Gastroesophageal sphincter (tissue), 4 donors: ENCODE data around the gene CCDC177. TPM values are rescaled to one million over a fixed set of nuclear protein-coding genes. Genes with fewer than 3 reads are reported as not detected.
"Not testable (repeated sequence)": the region's sequence is repeated elsewhere in the genome, so short reads cannot be mapped to it uniquely, and the experiment has no call there.

ENCODE experiments used
- ATAC-seq: fragments of 150-250 bp; one replicate; pipeline ENCODE4 v1.9.1; 2016; ENCODE audit warnings: mild to moderate bottlenecking, moderate library complexity
- H3K27ac ChIP-seq, 4 donors: fragments of 200-600 bp; sonication (generic) in 3 of 4; 1 replicate in 3 of 4; 2 replicates in 1 of 4; pipeline ENCODE4 v1.5.1; 2016 to 2019
- H3K27me3 ChIP-seq: fragments of 200-600 bp; sonication (generic); one replicate; pipeline ENCODE4 v1.5.1; 2019
- H3K36me3 ChIP-seq, 2 donors: fragments of 200-600 bp; sonication (generic); one replicate each; pipeline ENCODE4 v1.5.1; 2019; ENCODE audit warnings: control low read depth in 1 of 2
- H3K4me1 ChIP-seq, 3 donors: fragments of 200-600 bp; sonication (generic); 1 replicate in 2 of 3; 2 replicates in 1 of 3; pipeline ENCODE4 v1.5.1; 2016 to 2019; ENCODE audit warnings: control low read depth in 2 of 3
- H3K4me3 ChIP-seq, 2 donors: fragments of 200-600 bp; sonication (generic); one replicate each; pipeline ENCODE4 v1.5.1; 2019; ENCODE audit warnings: mild to moderate bottlenecking in 1 of 2, moderate library complexity in 1 of 2
- H3K9me3 ChIP-seq, 3 donors: fragments of 200-600 bp; sonication (generic); one replicate each; pipeline ENCODE4 v1.5.1; 2017 to 2019; ENCODE audit warnings: control low read depth in 2 of 3
- CTCF ChIP-seq, 4 experiments: fragments of 200-600 bp in 2 of 4; fragments of 450-650 bp in 2 of 4; sonication (generic) in 1 of 4; IDR thresholded peaks; one replicate each; pipeline ENCODE4 v1.5.1; 2017 to 2019; ENCODE audit warnings: antibody characterized with exemption in 4 of 4, mild to moderate bottlenecking in 2 of 4, moderate library complexity in 2 of 4
- EP300 ChIP-seq: sonication (generic); formaldehyde crosslinking; IDR thresholded peaks from one replicate; pipeline ENCODE4 v1.6.1; 2017; ENCODE audit warnings: antibody characterized with exemption, mild to moderate bottlenecking
- POLR2A ChIP-seq, 2 donors: fragments of 450-650 bp; IDR thresholded peaks; one replicate each; pipeline ENCODE4 v1.6.1; 2017; ENCODE audit warnings: antibody characterized with exemption in 2 of 2, mild to moderate bottlenecking in 2 of 2, moderate library complexity in 1 of 2
- POLR2AphosphoS5 ChIP-seq: sonication (generic); formaldehyde crosslinking; IDR thresholded peaks from one replicate; pipeline ENCODE4 v1.6.1; 2017; ENCODE audit warnings: antibody characterized with exemption
- WGBS, 2 donors: methylation state at CpG; one replicate each; pipeline ENCODE4 v1.1.5; 2018; ENCODE audit warnings: low coverage in 1 of 2; 5-methylcytosine and 5-hydroxymethylcytosine counted together
- total RNA-seq, 4 donors: library from RNA; depleted of rRNA; stranded (reverse); fragments of >200 nt; gene quantifications; one replicate each; pipeline ENCODE4 v1.1.0, GENCODE V29; 2016

CCDC177 gene
- total RNA-seq, 4 donors from 2014 or later = not detected

GRCh38 chr14:69600304-69600891 is 25.7 kb upstream of the CCDC177 start:
- TF ChIP-seq POLR2A (IDR thresholded peaks at IDR 0.05) (no peak), POLR2AphosphoS5 (no peak), CTCF (IDR thresholded peaks at IDR 0.05) (no peak), EP300 (no peak)
- no peaks in the 10 kb centered on the region for H3K27me3 ChIP-seq
- H3K27ac ChIP-seq = no peak overlapping the region
- no peak overlapping the region for H3K4me3 ChIP-seq
- no peaks in the 10 kb centered on the region for H3K4me1 ChIP-seq
- H3K36me3 ChIP-seq = no peaks in the 10 kb centered on the region
- 100% methylated on average over 1 of the region's 3 CpGs; no CpG with 5 or more reads in 1 of the 2 donors for WGBS, 2 donors
- no peak for ATAC-seq
- no peaks in the 10 kb centered on the region for H3K9me3 ChIP-seq

GRCh38 chr14:69599431-69599830 is 24.8 kb upstream of the CCDC177 start:
- H3K9me3 ChIP-seq, H3K4me1 ChIP-seq, H3K36me3 ChIP-seq, ATAC-seq, H3K27ac ChIP-seq, H3K4me3 ChIP-seq, H3K27me3 ChIP-seq: not testable (repeated sequence)
- 86 to 95% methylated on average over 4 to 5 of the region's 5 CpGs for WGBS, 2 donors

- H3K27ac ChIP-seq = no peak overlapping the region
- H3K27me3 ChIP-seq = no peaks in the 10 kb centered on the region
- peaks cover 0 to 18% (median 6%) of the 10 kb centered on the region in 3 donors for H3K4me1 ChIP-seq
- 83 to 97% methylated on average over 1 to 5 of the region's 5 CpGs for WGBS, 2 donors
- TF ChIP-seq EP300 = no peak
- no peak for TF ChIP-seq POLR2AphosphoS5
- no peak for TF ChIP-seq CTCF (IDR thresholded peaks at IDR 0.05)
- no peak for TF ChIP-seq POLR2A (IDR thresholded peaks at IDR 0.05)
- H3K4me3 ChIP-seq = no peak overlapping the region
- no peaks in the 10 kb centered on the region for H3K36me3 ChIP-seq
- H3K9me3 ChIP-seq = no peaks in the 10 kb centered on the region
- no peak for ATAC-seq
Measured at GRCh38 chr14:69595336-69595735, 20.7 kb upstream of the CCDC177 start.

GRCh38 chr14:69594846-69595245 is 20.2 kb upstream of the CCDC177 start:
- no peaks in the 10 kb centered on the region for H3K36me3 ChIP-seq
- TF ChIP-seq POLR2AphosphoS5 (no peak), POLR2A (IDR thresholded peaks at IDR 0.05) (no peak), EP300 (no peak), CTCF (IDR thresholded peaks at IDR 0.05) (no peak)
- WGBS, 2 donors = 90 to 91% methylated on average over 5 to 6 of the region's 6 CpGs
- H3K27ac ChIP-seq = no peak overlapping the region
- H3K4me1 ChIP-seq = peaks cover 0 to 18% (median 6%) of the 10 kb centered on the region in 3 donors
- H3K9me3 ChIP-seq = no peaks in the 10 kb centered on the region
- no peaks in the 10 kb centered on the region for H3K27me3 ChIP-seq
- no peak for ATAC-seq
- no peak overlapping the region for H3K4me3 ChIP-seq

GRCh38 chr14:69593018-69593677 is 18.5 kb upstream of the CCDC177 start:
- Histone ChIP-seq H3K9me3 (no peaks in the 10 kb centered on the region), H3K4me1 (peaks cover 0 to 18% (median 6%) of the 10 kb centered on the region in 3 donors), H3K27ac (peak overlapping the region in 3 of 4 donors; percentile 36 to 68 (median 53)), H3K36me3 (no peaks in the 10 kb centered on the region), H3K27me3 (no peaks in the 10 kb centered on the region), H3K4me3 (peak overlapping the region in 1 of 2 donors; percentile 25)
- ATAC-seq = peak; percentile 67
- TF ChIP-seq EP300 (no peak), CTCF (IDR thresholded peaks at IDR 0.05) (no peak), POLR2AphosphoS5 (peak; percentile 36), POLR2A (IDR thresholded peaks at IDR 0.05) (no peak)
- WGBS, 2 donors = 8 to 18% methylated on average over 4 of the region's 6 CpGs
